ENCODE measurements around the gene KCNAB1. TPM values are rescaled to one million over a fixed set of nuclear protein-coding genes. Genes with fewer than 3 reads are reported as not detected.

Gene KCNAB1
- polyA plus RNA-seq, 1 donor = 2.5 TPM

DNA sequence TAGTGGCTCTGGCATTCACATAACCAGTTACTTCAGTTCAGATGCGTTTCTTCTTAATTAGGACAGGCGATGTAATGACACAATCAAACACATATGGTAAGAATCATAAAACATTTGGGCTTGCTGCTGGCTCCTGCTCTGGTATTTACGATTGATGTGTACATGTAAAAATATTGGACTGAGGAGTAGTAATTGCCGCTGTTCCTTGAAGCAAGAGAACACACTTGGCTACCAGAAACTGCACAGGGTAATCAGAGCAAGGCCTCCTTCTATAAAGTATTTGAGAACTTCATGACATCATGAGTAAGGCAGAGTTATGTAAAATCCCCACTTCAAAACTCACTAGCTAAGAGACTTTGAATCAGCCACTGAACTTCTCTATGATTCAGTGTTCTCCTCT, 276.5 kb downstream of the KCNAB1 start:
- H3K9me3 ChIP-seq (ENCODE audit: control insufficient read depth, low read depth, low read length) = no peaks in the 10 kb centered on the region
- no peak for DNase-seq
- no peaks in the 10 kb centered on the region for H3K36me3 ChIP-seq (ENCODE audit: control insufficient read depth, insufficient read depth, low read length)
- no CpG with 5 or more reads among the region's 4 CpGs for WGBS (ENCODE audit: insufficient coverage, low lambda C conversion rate)
- H3K27ac ChIP-seq (ENCODE audit: low read length) = no peak overlapping the region
- H3K4me3 ChIP-seq (ENCODE audit: low read length) = no peak overlapping the region
- no peaks in the 10 kb centered on the region for H3K4me1 ChIP-seq (ENCODE audit: control insufficient read depth, insufficient read depth, low read length)
- H3K27me3 ChIP-seq (ENCODE audit: control insufficient read depth, insufficient read depth, low read length) = peaks cover 2% of the 10 kb centered on the region

DNA sequence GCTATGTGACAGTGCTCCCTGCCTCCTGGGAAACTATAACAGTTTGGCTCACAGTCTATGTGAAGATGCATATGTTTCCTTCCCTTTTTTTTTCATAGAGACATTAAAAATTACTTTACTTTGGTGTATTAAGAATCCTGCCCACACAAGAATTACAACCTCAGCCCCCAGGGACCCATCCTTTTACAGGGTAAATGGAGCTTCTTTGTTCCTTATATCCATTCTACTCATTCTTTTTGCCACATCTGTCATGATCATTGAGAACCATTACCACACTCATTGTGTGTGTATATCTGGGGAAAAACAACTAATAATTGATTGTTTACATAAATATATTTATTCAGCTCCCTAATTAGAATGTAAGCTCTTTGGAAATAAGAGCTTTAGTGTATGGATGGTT, 277.2 kb downstream of the KCNAB1 start:
- Histone ChIP-seq H3K27ac (ENCODE audit: low read length) (no peak overlapping the region), H3K4me1 (ENCODE audit: control insufficient read depth, insufficient read depth, low read length) (no peaks in the 10 kb centered on the region), H3K27me3 (ENCODE audit: control insufficient read depth, insufficient read depth, low read length) (peaks cover 2% of the 10 kb centered on the region), H3K9me3 (ENCODE audit: control insufficient read depth, low read depth, low read length) (no peaks in the 10 kb centered on the region), H3K36me3 (ENCODE audit: control insufficient read depth, insufficient read depth, low read length) (no peaks in the 10 kb centered on the region), H3K4me3 (ENCODE audit: low read length) (no peak overlapping the region)
- DNase-seq = no peak

DNA sequence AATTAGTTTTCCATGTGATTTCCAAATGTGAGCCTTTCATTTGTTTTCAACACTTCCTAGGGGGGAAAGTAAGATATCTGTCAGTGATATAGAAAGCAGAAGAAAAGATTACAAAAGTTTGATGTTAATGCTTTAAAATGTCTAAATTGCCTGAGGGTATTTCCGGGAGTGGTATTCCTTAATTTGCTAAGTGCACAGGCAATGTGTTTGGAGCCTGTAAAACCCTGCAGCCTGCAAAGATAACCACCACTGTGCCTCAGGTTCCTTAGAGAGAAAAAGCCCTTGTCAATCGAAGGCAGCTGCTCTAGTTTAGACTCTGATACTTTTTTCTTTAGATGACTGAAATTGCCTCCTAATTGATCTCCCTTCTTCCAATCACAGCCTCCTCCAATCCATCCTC, 279.7 kb downstream of the KCNAB1 start:
- no peak overlapping the region for H3K27ac ChIP-seq (ENCODE audit: low read length)
- peaks cover 2% of the 10 kb centered on the region for H3K27me3 ChIP-seq (ENCODE audit: control insufficient read depth, insufficient read depth, low read length)
- DNase-seq = no peak
- 60% methylated on average over 1 of the region's 2 CpGs for WGBS (ENCODE audit: insufficient coverage, low lambda C conversion rate)
- no peaks in the 10 kb centered on the region for H3K9me3 ChIP-seq (ENCODE audit: control insufficient read depth, low read depth, low read length)
- no peak overlapping the region for H3K4me3 ChIP-seq (ENCODE audit: low read length)
- no peaks in the 10 kb centered on the region for H3K36me3 ChIP-seq (ENCODE audit: control insufficient read depth, insufficient read depth, low read length)
- no peaks in the 10 kb centered on the region for H3K4me1 ChIP-seq (ENCODE audit: control insufficient read depth, insufficient read depth, low read length)

DNA sequence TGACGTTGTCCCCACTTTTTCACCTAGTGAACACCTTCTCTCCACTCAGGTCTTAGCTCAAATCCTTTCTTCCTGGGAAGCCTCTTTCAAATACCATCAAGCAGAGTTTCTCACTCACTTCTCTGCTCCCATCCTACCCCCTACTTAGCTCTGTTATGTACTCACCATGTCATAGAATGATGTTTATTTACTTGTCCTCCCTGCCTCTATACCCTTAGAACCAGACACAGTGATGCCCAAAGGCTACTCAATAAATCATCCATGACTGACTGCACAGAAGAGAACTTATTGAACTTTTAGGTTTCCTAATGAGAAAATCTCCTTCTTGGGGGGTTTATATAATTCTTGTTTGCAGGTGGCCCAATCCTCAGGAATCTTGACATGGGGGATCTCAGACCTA, 280.4 kb downstream of the KCNAB1 start:
- no peak overlapping the region for H3K4me3 ChIP-seq (ENCODE audit: low read length)
- H3K36me3 ChIP-seq (ENCODE audit: control insufficient read depth, insufficient read depth, low read length) = no peaks in the 10 kb centered on the region
- H3K27ac ChIP-seq (ENCODE audit: low read length) = no peak overlapping the region
- no peak for DNase-seq
- peaks cover 2% of the 10 kb centered on the region for H3K27me3 ChIP-seq (ENCODE audit: control insufficient read depth, insufficient read depth, low read length)
- H3K4me1 ChIP-seq (ENCODE audit: control insufficient read depth, insufficient read depth, low read length) = no peaks in the 10 kb centered on the region
- WGBS (ENCODE audit: insufficient coverage, low lambda C conversion rate) = no CpG with 5 or more reads among the region's 1 CpG
- no peaks in the 10 kb centered on the region for H3K9me3 ChIP-seq (ENCODE audit: control insufficient read depth, low read depth, low read length)

DNA sequence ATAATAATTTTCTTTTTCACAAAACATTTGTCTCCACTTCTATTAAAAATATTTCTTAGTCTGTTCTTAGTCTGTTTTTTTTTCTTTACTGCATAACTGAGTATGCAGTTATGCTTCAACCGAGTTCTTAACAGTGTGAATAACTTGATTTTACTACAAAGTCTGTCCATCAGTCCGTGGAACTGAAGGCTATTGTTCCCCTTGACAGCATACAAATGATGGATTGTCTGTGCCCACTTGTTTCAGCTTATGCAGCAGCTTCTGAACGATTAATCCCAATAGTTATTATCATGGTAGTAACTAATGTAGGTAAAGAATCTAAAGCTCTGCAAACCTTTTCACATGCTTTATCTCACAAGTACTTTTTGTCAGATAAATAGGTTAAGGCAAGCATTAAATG, 283.8 kb downstream of the KCNAB1 start:
- no peaks in the 10 kb centered on the region for H3K4me1 ChIP-seq (ENCODE audit: control insufficient read depth, insufficient read depth, low read length)

DNA sequence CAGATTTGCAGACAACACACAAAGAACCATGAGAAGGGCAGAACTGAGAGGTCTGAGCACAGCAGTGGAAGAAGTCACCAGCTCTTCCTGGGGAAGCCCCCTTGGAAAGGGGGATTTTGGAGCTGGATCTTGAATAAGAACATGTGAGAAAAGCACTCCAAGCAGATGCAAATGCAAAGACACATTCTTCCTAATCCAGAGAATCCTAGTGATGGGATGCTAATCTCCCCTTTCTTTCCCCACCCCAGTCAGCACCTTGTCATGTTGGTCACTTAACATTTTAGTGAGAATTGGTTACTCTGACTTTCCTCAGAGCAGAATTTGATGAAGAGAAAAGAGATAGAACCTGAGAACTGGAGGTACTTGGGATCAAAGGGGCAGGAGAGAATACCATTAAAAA, 286.0 kb downstream of the KCNAB1 start:
- Histone ChIP-seq H3K4me1 (ENCODE audit: control insufficient read depth, insufficient read depth, low read length) (no peaks in the 10 kb centered on the region), H3K27ac (ENCODE audit: low read length) (no peak overlapping the region), H3K27me3 (ENCODE audit: control insufficient read depth, insufficient read depth, low read length) (peaks cover 3% of the 10 kb centered on the region), H3K9me3 (ENCODE audit: control insufficient read depth, low read depth, low read length) (no peaks in the 10 kb centered on the region), H3K4me3 (ENCODE audit: low read length) (no peak overlapping the region), H3K36me3 (ENCODE audit: control insufficient read depth, insufficient read depth, low read length) (no peaks in the 10 kb centered on the region)
- no peak for DNase-seq

More for the DNA sequence above, 283.8 kb downstream of the KCNAB1 start:
- no peaks in the 10 kb centered on the region for H3K36me3 ChIP-seq (ENCODE audit: control insufficient read depth, insufficient read depth, low read length)
- H3K27ac ChIP-seq (ENCODE audit: low read length) = no peak overlapping the region
- DNase-seq = no peak
- peaks cover 3% of the 10 kb centered on the region for H3K27me3 ChIP-seq (ENCODE audit: control insufficient read depth, insufficient read depth, low read length)
- 0% methylated on average over 1 of the region's 3 CpGs for WGBS (ENCODE audit: insufficient coverage, low lambda C conversion rate)
- H3K4me3 ChIP-seq (ENCODE audit: low read length) = no peak overlapping the region
- no peaks in the 10 kb centered on the region for H3K9me3 ChIP-seq (ENCODE audit: control insufficient read depth, low read depth, low read length)

DNA sequence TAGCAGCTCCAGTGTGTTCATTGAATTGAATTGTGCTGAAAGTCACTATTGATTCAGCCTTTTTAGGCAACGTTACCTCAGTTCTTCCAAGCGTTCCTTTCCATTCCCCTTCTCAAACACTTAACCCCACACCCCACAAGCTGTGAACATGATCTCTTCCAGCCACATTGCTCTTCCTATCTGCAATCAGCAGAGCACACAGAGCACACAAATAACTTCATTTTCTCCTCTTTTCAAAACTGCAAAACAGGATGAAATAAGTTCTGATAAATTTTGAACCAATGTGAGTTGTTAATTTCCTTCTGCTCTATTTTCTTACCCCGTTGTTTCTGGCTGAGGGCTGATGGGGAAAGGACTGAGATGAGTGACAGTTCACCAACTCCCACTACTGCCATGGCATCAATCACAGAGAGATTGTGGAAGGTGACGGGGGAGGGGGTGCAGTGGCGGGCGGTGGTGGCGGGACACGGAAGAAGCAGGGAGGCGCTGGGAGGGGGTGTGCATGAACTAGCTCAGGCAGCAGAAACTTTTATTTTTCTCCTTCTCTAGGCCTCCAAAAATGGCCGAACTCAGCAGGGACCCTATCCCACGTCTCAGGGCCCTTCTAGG, 287.3 kb downstream of the KCNAB1 start:
- Histone ChIP-seq H3K9me3 (ENCODE audit: control insufficient read depth, low read depth, low read length) (no peaks in the 10 kb centered on the region), H3K27me3 (ENCODE audit: control insufficient read depth, insufficient read depth, low read length) (peaks cover 3% of the 10 kb centered on the region), H3K4me1 (ENCODE audit: control insufficient read depth, insufficient read depth, low read length) (no peaks in the 10 kb centered on the region), H3K36me3 (ENCODE audit: control insufficient read depth, insufficient read depth, low read length) (no peaks in the 10 kb centered on the region), H3K4me3 (ENCODE audit: low read length) (no peak overlapping the region), H3K27ac (ENCODE audit: low read length) (no peak overlapping the region)
- 67% methylated on average over 1 of the region's 11 CpGs for WGBS (ENCODE audit: insufficient coverage, low lambda C conversion rate)
- no peak for DNase-seq

DNA sequence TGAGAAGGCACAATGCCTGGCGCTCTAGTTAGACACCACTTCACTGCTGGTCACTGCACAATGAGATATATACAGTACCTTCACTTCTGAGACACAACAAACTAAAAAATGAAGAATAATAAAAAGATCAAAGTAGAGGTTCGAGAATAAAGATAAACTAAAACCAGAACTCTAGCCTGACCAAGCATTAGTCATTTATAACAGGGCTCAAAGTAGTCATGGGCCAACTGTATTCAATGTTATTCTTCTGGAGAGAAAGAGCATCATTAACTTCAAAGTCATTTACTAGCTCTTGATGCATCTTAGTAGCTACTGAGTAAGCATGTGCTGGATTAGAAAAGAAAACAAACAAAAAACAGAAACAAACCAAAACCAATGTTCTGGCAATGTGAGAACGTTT, 289.3 kb downstream of the KCNAB1 start:
- Histone ChIP-seq H3K9me3 (ENCODE audit: control insufficient read depth, low read depth, low read length) (no peaks in the 10 kb centered on the region), H3K4me3 (ENCODE audit: low read length) (no peak overlapping the region), H3K36me3 (ENCODE audit: control insufficient read depth, insufficient read depth, low read length) (no peaks in the 10 kb centered on the region), H3K4me1 (ENCODE audit: control insufficient read depth, insufficient read depth, low read length) (no peaks in the 10 kb centered on the region), H3K27ac (ENCODE audit: low read length) (no peak overlapping the region), H3K27me3 (ENCODE audit: control insufficient read depth, insufficient read depth, low read length) (peaks cover 3% of the 10 kb centered on the region)
- DNase-seq = no peak
- WGBS (ENCODE audit: insufficient coverage, low lambda C conversion rate) = 89% methylated on average over 2 of the region's 3 CpGs

DNA sequence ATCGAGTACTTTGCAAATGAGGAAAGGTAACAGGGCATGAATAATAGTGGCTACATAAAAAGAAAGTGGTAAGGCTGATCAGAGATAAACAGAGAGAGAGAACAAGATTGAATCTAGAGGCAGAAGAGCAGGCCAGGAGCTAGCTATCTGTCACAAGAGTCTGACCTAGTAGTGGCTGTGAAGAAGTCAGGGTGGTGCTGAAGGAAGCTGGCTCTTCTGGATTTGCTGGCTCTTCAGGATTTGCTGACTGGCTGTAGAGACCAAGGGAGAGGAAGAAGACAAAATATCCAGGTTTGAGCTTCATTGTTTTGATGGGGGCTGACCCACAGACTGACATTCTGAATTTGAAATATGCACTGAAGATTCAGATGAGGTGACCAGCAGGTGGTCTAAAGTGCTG, 292.2 kb downstream of the KCNAB1 start:
- no peaks in the 10 kb centered on the region for H3K4me1 ChIP-seq (ENCODE audit: control insufficient read depth, insufficient read depth, low read length)
- H3K4me3 ChIP-seq (ENCODE audit: low read length) = no peak overlapping the region
- no peaks in the 10 kb centered on the region for H3K9me3 ChIP-seq (ENCODE audit: control insufficient read depth, low read depth, low read length)
- no peak for DNase-seq
- no peak overlapping the region for H3K27ac ChIP-seq (ENCODE audit: low read length)
- no peaks in the 10 kb centered on the region for H3K36me3 ChIP-seq (ENCODE audit: control insufficient read depth, insufficient read depth, low read length)
- H3K27me3 ChIP-seq (ENCODE audit: control insufficient read depth, insufficient read depth, low read length) = no peaks in the 10 kb centered on the region
- WGBS (ENCODE audit: insufficient coverage, low lambda C conversion rate) = 83% methylated on average over 1 of the region's 1 CpG

DNA sequence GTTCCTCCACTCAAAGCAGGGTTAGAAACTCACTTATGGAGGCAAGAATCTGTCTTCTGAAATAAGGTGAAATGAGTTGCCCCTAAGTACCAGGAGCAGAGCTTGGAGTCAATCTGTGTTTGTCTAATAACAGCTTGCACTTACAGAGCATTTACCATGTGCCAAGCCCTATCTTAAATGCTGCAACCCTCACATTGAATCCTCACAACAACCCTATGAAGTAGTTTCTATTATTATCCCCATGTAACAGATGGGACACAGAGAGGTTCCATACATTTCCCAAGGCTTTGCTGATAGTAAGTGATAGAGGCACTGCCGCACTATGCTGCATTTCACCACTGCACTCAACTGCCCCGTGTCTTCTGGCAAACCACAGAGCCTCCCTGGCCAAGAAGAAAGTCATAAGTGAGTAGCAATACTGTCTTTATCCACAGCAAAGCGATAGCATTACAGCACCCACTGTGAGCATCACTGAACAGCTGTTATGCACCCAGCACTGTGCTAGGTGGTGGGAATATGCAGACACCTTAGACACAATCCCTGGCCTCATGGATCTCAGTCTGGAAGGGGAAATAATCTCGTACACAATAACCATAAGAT, 293.0 kb downstream of the KCNAB1 start:
- no peaks in the 10 kb centered on the region for H3K9me3 ChIP-seq (ENCODE audit: control insufficient read depth, low read depth, low read length)
- H3K27ac ChIP-seq (ENCODE audit: low read length) = no peak overlapping the region
- no peaks in the 10 kb centered on the region for H3K4me1 ChIP-seq (ENCODE audit: control insufficient read depth, insufficient read depth, low read length)
- H3K4me3 ChIP-seq (ENCODE audit: low read length) = no peak overlapping the region
- no peak for DNase-seq
- H3K27me3 ChIP-seq (ENCODE audit: control insufficient read depth, insufficient read depth, low read length) = no peaks in the 10 kb centered on the region
- no peaks in the 10 kb centered on the region for H3K36me3 ChIP-seq (ENCODE audit: control insufficient read depth, insufficient read depth, low read length)
- WGBS (ENCODE audit: insufficient coverage, low lambda C conversion rate) = no CpG with 5 or more reads among the region's 4 CpGs

DNA sequence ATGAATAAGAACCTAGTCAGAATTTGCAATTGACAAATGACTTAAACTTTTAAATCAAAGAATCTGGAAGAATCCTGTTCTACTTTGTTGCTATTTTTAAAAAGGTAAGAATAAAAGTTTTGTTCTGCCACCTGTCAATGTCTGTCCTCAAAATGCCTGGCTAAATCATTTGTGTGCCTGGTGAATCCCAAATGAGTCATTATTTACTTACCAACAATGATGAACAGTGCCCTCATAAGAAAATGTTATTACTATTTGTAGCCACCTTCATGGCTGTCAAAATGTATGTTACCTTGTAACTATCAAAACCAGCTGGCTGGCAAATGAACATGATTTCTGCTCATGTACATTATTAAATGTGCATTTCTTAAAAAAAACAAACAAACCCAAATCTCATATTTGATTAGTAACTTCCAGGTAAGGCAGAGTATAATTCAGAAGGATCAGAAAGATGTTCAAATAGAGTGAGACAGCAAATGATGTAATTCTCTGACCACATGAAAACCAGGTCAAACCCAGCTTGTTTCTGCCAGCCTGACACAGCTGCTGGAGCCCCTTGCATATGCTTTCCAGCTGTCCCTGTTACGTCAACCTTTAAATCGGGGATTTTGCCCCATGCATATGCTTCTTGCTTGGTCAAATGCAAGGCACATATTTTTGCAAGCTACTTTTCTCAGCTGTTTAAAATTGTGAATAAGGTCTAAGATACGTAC, 296.6 kb downstream of the KCNAB1 start:
- Histone ChIP-seq H3K4me1 (ENCODE audit: control insufficient read depth, insufficient read depth, low read length) (no peaks in the 10 kb centered on the region), H3K9me3 (ENCODE audit: control insufficient read depth, low read depth, low read length) (no peaks in the 10 kb centered on the region), H3K36me3 (ENCODE audit: control insufficient read depth, insufficient read depth, low read length) (no peaks in the 10 kb centered on the region), H3K27me3 (ENCODE audit: control insufficient read depth, insufficient read depth, low read length) (no peaks in the 10 kb centered on the region), H3K27ac (ENCODE audit: low read length) (no peak overlapping the region), H3K4me3 (ENCODE audit: low read length) (no peak overlapping the region)
- WGBS (ENCODE audit: insufficient coverage, low lambda C conversion rate) = no CpG with 5 or more reads among the region's 3 CpGs
- DNase-seq = no peak

Measured in large intestine (tissue), 3 donors.